Caco-2 (cell line): Measurements from ENCODE around the gene VAC14. TPM values are rescaled to one million over a fixed set of nuclear protein-coding genes. Genes with fewer than 3 reads are reported as not detected.

Source experiments
- BruUV-seq: library from RNA; stranded (reverse); fragments of 400-500 nt; replicated peaks from 2 replicates; lab custom pipeline; 2021; lab: Mats Ljungman, UMichigan
- CTCF ChIA-PET: fragments of 300-600 bp; sonication (Branson Sonifier 250); formaldehyde crosslinking; loops from one replicate; lab custom pipeline; 2022; ENCODE audit warnings: antibody characterized with exemption; lab: Charles Lee
- POLR2A ChIA-PET: fragments of 300-600 bp; sonication (Branson Sonifier 250); formaldehyde crosslinking; loops from one replicate; lab custom pipeline; 2022; ENCODE audit warnings: antibody characterized with exemption; lab: Charles Lee
- DNase-seq, 2 experiments: peaks; one replicate each; pipeline versions ENCODE4 v3.0.0 to v3.0.0-alpha.2; 2020 to 2022
- H3K27me3 ChIP-seq: replicated peaks from 2 replicates; pipeline ENCODE4 v1.6.0; 2011; ENCODE audit warnings: low read length; ENCODE audit not compliant: control insufficient read depth, insufficient read depth
- H3K36me3 ChIP-seq: 2 replicates; pipeline ENCODE4 v1.5.1; 2011; ENCODE audit warnings: low read length; ENCODE audit not compliant: control insufficient read depth, insufficient read depth
- H3K4me1 ChIP-seq: fragments of 250-450 bp; sonication (Bioruptor Pico); 2 replicates; pipeline ENCODE4 v1.5.1; 2020; ENCODE audit warnings: mild to moderate bottlenecking
- H3K4me3 ChIP-seq: 2 replicates; pipeline ENCODE4 v1.5.1; 2011; ENCODE audit warnings: low read depth, mild to moderate bottlenecking, control low read depth, low read length
- H3K9me3 ChIP-seq: fragments of 250-450 bp; sonication (Bioruptor Pico); 2 replicates; pipeline ENCODE4 v1.5.1; 2020; ENCODE audit warnings: mild to moderate bottlenecking, moderate library complexity
- H3K27ac Mint-ChIP-seq: one replicate; pipeline ENCODE4 v1.8.0; 2022; ENCODE audit warnings: mixed read lengths; ENCODE audit not compliant: unreplicated experiment
- H3K27me3 Mint-ChIP-seq: one replicate; pipeline ENCODE4 v1.8.0; 2022; ENCODE audit warnings: mixed read lengths; ENCODE audit not compliant: insufficient read depth, unreplicated experiment
- H3K36me3 Mint-ChIP-seq: one replicate; pipeline ENCODE4 v1.8.0; 2022; ENCODE audit warnings: mild to moderate bottlenecking, mixed read lengths; ENCODE audit not compliant: insufficient read depth, unreplicated experiment
- H3K4me1 Mint-ChIP-seq: one replicate; pipeline ENCODE4 v1.8.0; 2022; ENCODE audit warnings: low read depth, mixed read lengths; ENCODE audit not compliant: unreplicated experiment
- H3K4me3 Mint-ChIP-seq: one replicate; pipeline ENCODE4 v1.8.0; 2022; ENCODE audit warnings: mild to moderate bottlenecking, moderate library complexity, mixed read lengths; ENCODE audit not compliant: unreplicated experiment
- H3K9me3 Mint-ChIP-seq: one replicate; pipeline ENCODE4 v1.8.0; 2022; ENCODE audit warnings: mixed read lengths; ENCODE audit not compliant: unreplicated experiment
- CTCF ChIP-seq, 2 experiments: fragments of 200-600 bp in 1 of 2; IDR thresholded peaks; 1 replicate in 1 of 2; 2 replicates in 1 of 2; pipeline versions ENCODE4 v1.5.1 to v1.8.0; 2011 to 2022; ENCODE audit warnings: antibody characterized with exemption in 1 of 2, control low read depth in 1 of 2, inconsistent platforms in 1 of 2, low read depth in 1 of 2, low read length in 1 of 2, mild to moderate bottlenecking in 1 of 2, moderate library complexity in 1 of 2; ENCODE audit not compliant: insufficient read depth in 1 of 2, severe bottlenecking in 1 of 2, unreplicated experiment in 1 of 2
- intact Hi-C: fragments of 100-400 bp; cut with micrococcal nuclease; formaldehyde crosslinking; loops from one replicate; pipeline ENCODE4 v1.10.0; 2022; ENCODE audit not compliant: unreplicated experiment
- total RNA-seq: library from RNA; stranded (reverse); gene quantifications from 2 replicates; pipeline ENCODE4 v1.2.3, GENCODE V29; 2022

Gene VAC14
- total RNA-seq, 1 experiment from 2014 or later, result 63.5 TPM

GRCh38 chr16:70740914-70741782 lies 59.8 kb downstream of the VAC14 start:
- Mint-ChIP-seq H3K4me1 (peaks cover 9% of the 10 kb centered on the region), H3K4me3 (no peak overlapping the region), H3K9me3 (no peaks in the 10 kb centered on the region), H3K27me3 (no peaks in the 10 kb centered on the region), H3K36me3 (peaks cover 37% of the 10 kb centered on the region), H3K27ac (no peak overlapping the region)
- Histone ChIP-seq H3K36me3 (peaks cover 5% of the 10 kb centered on the region), H3K4me3 (no peak overlapping the region), H3K4me1 (peaks cover 12% of the 10 kb centered on the region), H3K9me3 (no peaks in the 10 kb centered on the region; the same call in 1 of the 2 replicates), H3K27me3 (no peaks in the 10 kb centered on the region)
- intact Hi-C loops, result no loop called here
- DNase-seq, result no peak
- no peak for TF ChIP-seq CTCF (IDR thresholded peaks at IDR 0.05; ENCODE audit: insufficient read depth in 1 of 2, low read depth in 1 of 2, low read length in 1 of 2, severe bottlenecking in 1 of 2, unreplicated experiment in 1 of 2)
- POLR2A ChIA-PET, result no interaction called here
- CTCF ChIA-PET, result interaction anchor here (0.8 kb wide), 1 partner anchor 30 kb away, joined by 4 read pairs; no protein-coding TSS in a partner anchor
- no TSS peak for BruUV-seq

GRCh38 chr16:70740174-70740913 lies 60.6 kb downstream of the VAC14 start:
- no peaks in the 10 kb centered on the region; the same call in 1 of the 2 replicates for H3K9me3 ChIP-seq
- ChIA-PET CTCF (interaction anchor here (0.8 kb wide), 1 partner anchor 31 kb away, joined by 4 read pairs; no protein-coding TSS in a partner anchor), POLR2A (no interaction called here)
- H3K27ac Mint-ChIP-seq, result no peak overlapping the region
- no peak for DNase-seq
- no peaks in the 10 kb centered on the region for H3K27me3 Mint-ChIP-seq
- H3K9me3 Mint-ChIP-seq, result no peaks in the 10 kb centered on the region
- H3K4me3 ChIP-seq, result no peak overlapping the region
- H3K4me1 ChIP-seq, result peaks cover 4% of the 10 kb centered on the region
- peaks cover 37% of the 10 kb centered on the region for H3K36me3 Mint-ChIP-seq
- no peak for TF ChIP-seq CTCF (IDR thresholded peaks at IDR 0.05; ENCODE audit: insufficient read depth in 1 of 2, low read depth in 1 of 2, low read length in 1 of 2, severe bottlenecking in 1 of 2, unreplicated experiment in 1 of 2)
- H3K27me3 ChIP-seq, result no peaks in the 10 kb centered on the region
- H3K36me3 ChIP-seq, result peaks cover 5% of the 10 kb centered on the region
- no peak overlapping the region for H3K4me3 Mint-ChIP-seq
- BruUV-seq, result no TSS peak
- peaks cover 1% of the 10 kb centered on the region for H3K4me1 Mint-ChIP-seq
- intact Hi-C loops, result no loop called here

- no TSS peak for BruUV-seq
- no peak for TF ChIP-seq CTCF (IDR thresholded peaks at IDR 0.05; ENCODE audit: insufficient read depth in 1 of 2, low read depth in 1 of 2, low read length in 1 of 2, severe bottlenecking in 1 of 2, unreplicated experiment in 1 of 2)
- no peaks in the 10 kb centered on the region for H3K4me1 ChIP-seq
- H3K9me3 ChIP-seq, result no peaks in the 10 kb centered on the region; the same call in 1 of the 2 replicates
- H3K27me3 ChIP-seq, result no peaks in the 10 kb centered on the region
- Mint-ChIP-seq H3K9me3 (no peaks in the 10 kb centered on the region), H3K27me3 (no peaks in the 10 kb centered on the region), H3K4me3 (no peak overlapping the region), H3K36me3 (peaks cover 37% of the 10 kb centered on the region), H3K27ac (no peak overlapping the region), H3K4me1 (no peaks in the 10 kb centered on the region)
- intact Hi-C loops, result loop anchor here (2.0 kb wide), 1 partner anchor 57 kb away; no protein-coding TSS in a partner anchor
- H3K4me3 ChIP-seq, result no peak overlapping the region
- ChIA-PET POLR2A (no interaction called here), CTCF (no interaction called here)
- peaks cover 5% of the 10 kb centered on the region for H3K36me3 ChIP-seq
- DNase-seq, result no peak
These were observed 61.6 kb downstream of the VAC14 start for GRCh38 chr16:70739389-70739788.
